ENCODE data around the gene TSPAN18.

The TSPAN18 gene

DNA sequence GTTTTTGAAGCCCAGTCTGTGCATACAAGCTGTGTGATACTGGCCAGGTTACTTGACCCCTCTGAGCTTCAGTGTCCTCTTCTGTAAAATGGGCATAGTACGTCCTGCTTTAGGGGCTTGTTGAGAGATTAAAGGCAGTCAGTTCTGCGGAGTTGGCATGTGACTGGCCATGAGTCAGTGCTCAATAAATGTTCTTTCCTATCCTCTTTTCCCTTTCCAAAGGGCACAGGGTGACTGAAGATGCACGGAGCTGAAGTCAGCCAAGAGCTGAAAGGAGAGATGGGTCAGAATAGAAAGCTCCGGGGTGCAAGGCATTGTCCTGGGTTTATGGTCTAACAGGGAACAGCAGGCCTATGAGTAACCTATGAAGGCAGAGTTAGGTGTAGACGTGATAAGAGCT is 175.0 kb downstream of the TSPAN18 start:
- Histone ChIP-seq H3K9me3 (ENCODE audit: low read length) (no peaks in the 10 kb centered on the region), H3K4me3 (ENCODE audit: low read depth, low read length, poor library complexity, severe bottlenecking) (no peak overlapping the region), H3K27ac (ENCODE audit: low read depth, low read length, poor library complexity, severe bottlenecking) (no peak overlapping the region), H3K4me2 (ENCODE audit: low read length) (no peak overlapping the region), H4K20me1 (ENCODE audit: insufficient read depth, low read length) (no peaks in the 10 kb centered on the region), H3K9ac (ENCODE audit: low read length) (no peak overlapping the region), H3K27me3 (ENCODE audit: insufficient read depth, low read length) (peaks cover 3% of the 10 kb centered on the region; the same call in 1 of the 2 replicates), H3K4me1 (ENCODE audit: insufficient read depth, low read length, severe bottlenecking) (peaks cover 8% of the 10 kb centered on the region), H2AFZ (ENCODE audit: low read length) (no peak overlapping the region), H3F3A (ENCODE audit: insufficient read depth, low read length) (no peaks in the 10 kb centered on the region), H3K79me2 (ENCODE audit: insufficient read depth, low read length) (no peaks in the 10 kb centered on the region), H3K9me2 (ENCODE audit: low read depth, low read length) (no peaks in the 10 kb centered on the region), H3K36me3 (ENCODE audit: insufficient read depth, low read length) (no peaks in the 10 kb centered on the region)
- TF ChIP-seq, protein P1, sequence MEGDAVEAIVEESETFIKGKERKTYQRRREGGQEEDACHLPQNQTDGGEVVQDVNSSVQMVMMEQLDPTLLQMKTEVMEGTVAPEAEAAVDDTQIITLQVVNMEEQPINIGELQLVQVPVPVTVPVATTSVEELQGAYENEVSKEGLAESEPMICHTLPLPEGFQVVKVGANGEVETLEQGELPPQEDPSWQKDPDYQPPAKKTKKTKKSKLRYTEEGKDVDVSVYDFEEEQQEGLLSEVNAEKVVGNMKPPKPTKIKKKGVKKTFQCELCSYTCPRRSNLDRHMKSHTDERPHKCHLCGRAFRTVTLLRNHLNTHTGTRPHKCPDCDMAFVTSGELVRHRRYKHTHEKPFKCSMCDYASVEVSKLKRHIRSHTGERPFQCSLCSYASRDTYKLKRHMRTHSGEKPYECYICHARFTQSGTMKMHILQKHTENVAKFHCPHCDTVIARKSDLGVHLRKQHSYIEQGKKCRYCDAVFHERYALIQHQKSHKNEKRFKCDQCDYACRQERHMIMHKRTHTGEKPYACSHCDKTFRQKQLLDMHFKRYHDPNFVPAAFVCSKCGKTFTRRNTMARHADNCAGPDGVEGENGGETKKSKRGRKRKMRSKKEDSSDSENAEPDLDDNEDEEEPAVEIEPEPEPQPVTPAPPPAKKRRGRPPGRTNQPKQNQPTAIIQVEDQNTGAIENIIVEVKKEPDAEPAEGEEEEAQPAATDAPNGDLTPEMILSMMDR (IDR thresholded peaks at IDR 0.05; ENCODE audit: low read length), result no peak
- no peak for TF ChIP-seq EZH2 (IDR thresholded peaks at IDR 0.05; ENCODE audit: borderline replicate concordance, low read length)

DNA sequence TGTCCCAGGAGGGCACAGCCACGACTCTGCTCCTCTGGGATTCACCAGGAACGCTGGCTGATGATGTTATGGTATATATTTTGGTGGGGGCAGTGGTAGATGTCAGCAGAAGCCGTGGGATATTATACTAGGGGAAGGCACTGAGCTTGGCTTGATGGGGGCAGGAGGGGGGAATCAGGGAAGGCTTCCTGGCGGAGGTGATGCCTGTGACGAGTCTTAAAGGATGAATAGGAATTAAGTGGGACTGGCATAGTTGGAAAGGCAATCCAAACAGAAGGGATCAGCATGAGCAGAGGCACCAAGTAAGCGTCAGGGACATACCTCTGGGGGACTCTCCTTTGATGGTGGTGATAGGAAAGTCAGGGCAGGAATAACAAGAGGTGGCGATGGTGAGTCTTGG is 176.3 kb downstream of the TSPAN18 start:
- Histone ChIP-seq H3K9me2 (ENCODE audit: low read depth, low read length) (no peaks in the 10 kb centered on the region), H3K27ac (ENCODE audit: low read depth, low read length, poor library complexity, severe bottlenecking) (no peak overlapping the region), H3F3A (ENCODE audit: insufficient read depth, low read length) (no peaks in the 10 kb centered on the region), H3K27me3 (ENCODE audit: insufficient read depth, low read length) (peaks cover 3% of the 10 kb centered on the region; the same call in 1 of the 2 replicates), H2AFZ (ENCODE audit: low read length) (no peak overlapping the region), H3K4me3 (ENCODE audit: low read depth, low read length, poor library complexity, severe bottlenecking) (no peak overlapping the region), H3K4me2 (ENCODE audit: low read length) (no peak overlapping the region), H3K79me2 (ENCODE audit: insufficient read depth, low read length) (no peaks in the 10 kb centered on the region), H4K20me1 (ENCODE audit: insufficient read depth, low read length) (no peaks in the 10 kb centered on the region), H3K4me1 (ENCODE audit: insufficient read depth, low read length, severe bottlenecking) (peaks cover 8% of the 10 kb centered on the region), H3K9me3 (ENCODE audit: low read length) (no peaks in the 10 kb centered on the region), H3K9ac (ENCODE audit: low read length) (no peak overlapping the region), H3K36me3 (ENCODE audit: insufficient read depth, low read length) (no peaks in the 10 kb centered on the region)
- TF ChIP-seq EZH2 (IDR thresholded peaks at IDR 0.05; ENCODE audit: borderline replicate concordance, low read length), result no peak
- TF ChIP-seq, protein P1 (IDR thresholded peaks at IDR 0.05; ENCODE audit: low read length), result no peak

DNA sequence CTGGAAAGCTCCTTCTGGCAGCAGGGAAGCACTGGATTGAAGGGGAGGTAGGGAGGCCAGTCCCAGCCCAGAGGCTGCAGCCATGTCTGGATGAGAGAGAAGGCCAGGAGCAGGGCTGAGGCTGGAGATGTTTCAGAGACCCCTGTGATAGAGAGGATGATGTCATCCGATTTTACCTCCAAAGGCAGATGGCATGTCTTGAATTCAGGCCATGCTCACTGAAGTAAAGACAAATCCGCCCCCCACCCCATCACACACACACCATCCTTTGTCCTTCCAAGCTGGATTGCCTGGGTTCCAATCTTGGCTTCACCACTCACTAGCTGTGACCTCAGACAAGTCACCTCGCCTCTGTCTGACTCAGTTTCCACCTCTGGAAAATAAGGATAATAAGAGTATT is 176.8 kb downstream of the TSPAN18 start:
- no peaks in the 10 kb centered on the region for H3K9me2 ChIP-seq (ENCODE audit: low read depth, low read length)
- no peak overlapping the region for H3K4me3 ChIP-seq (ENCODE audit: low read depth, low read length, poor library complexity, severe bottlenecking)
- TF ChIP-seq, protein P1 (IDR thresholded peaks at IDR 0.05; ENCODE audit: low read length), result no peak
- no peak for TF ChIP-seq EZH2 (IDR thresholded peaks at IDR 0.05; ENCODE audit: borderline replicate concordance, low read length)
- H3K9me3 ChIP-seq (ENCODE audit: low read length), result no peaks in the 10 kb centered on the region
- H3K4me2 ChIP-seq (ENCODE audit: low read length), result no peak overlapping the region
- H3K79me2 ChIP-seq (ENCODE audit: insufficient read depth, low read length), result no peaks in the 10 kb centered on the region
- no peak overlapping the region for H3K27ac ChIP-seq (ENCODE audit: low read depth, low read length, poor library complexity, severe bottlenecking)
- no peaks in the 10 kb centered on the region for H3F3A ChIP-seq (ENCODE audit: insufficient read depth, low read length)
- peaks cover 3% of the 10 kb centered on the region; the same call in 1 of the 2 replicates for H3K27me3 ChIP-seq (ENCODE audit: insufficient read depth, low read length)
- peaks cover 8% of the 10 kb centered on the region for H3K4me1 ChIP-seq (ENCODE audit: insufficient read depth, low read length, severe bottlenecking)
- no peaks in the 10 kb centered on the region for H4K20me1 ChIP-seq (ENCODE audit: insufficient read depth, low read length)
- H3K9ac ChIP-seq (ENCODE audit: low read length), result no peak overlapping the region
- H2AFZ ChIP-seq (ENCODE audit: low read length), result no peak overlapping the region
- no peaks in the 10 kb centered on the region for H3K36me3 ChIP-seq (ENCODE audit: insufficient read depth, low read length)

All from OCI-LY1 (cell line).